RPMI7951 (cell line): ENCODE data around the gene BNC2. TPM values are rescaled to one million over a fixed set of nuclear protein-coding genes. Genes with fewer than 3 reads are reported as not detected.

Experiments used
- DNase-seq: peaks from one replicate; pipeline ENCODE4 v3.0.0-alpha.2; 2012; ENCODE audit warnings: low read depth
- total RNA-seq: library from RNA; depleted of rRNA; stranded (reverse); fragments of >200 nt; shearing (Covaris generic); gene quantifications from 2 replicates; pipeline ENCODE4 v1.2.3, GENCODE V29; 2014

BNC2 gene
- total RNA-seq, 1 experiment from 2014 or later, result 8.8 TPM

GRCh38 chr9:16718296-16718695 lies 152.2 kb downstream of the BNC2 start:
- DNase-seq, result no peak

- no peak for DNase-seq
Measured at GRCh38 chr9:16716601-16717000, 153.9 kb downstream of the BNC2 start.

GRCh38 chr9:16715404-16715803 lies 155.1 kb downstream of the BNC2 start:
- peak; percentile 50 for DNase-seq

GRCh38 chr9:16712787-16713186 lies 157.7 kb downstream of the BNC2 start:
- no peak for DNase-seq

DNA sequence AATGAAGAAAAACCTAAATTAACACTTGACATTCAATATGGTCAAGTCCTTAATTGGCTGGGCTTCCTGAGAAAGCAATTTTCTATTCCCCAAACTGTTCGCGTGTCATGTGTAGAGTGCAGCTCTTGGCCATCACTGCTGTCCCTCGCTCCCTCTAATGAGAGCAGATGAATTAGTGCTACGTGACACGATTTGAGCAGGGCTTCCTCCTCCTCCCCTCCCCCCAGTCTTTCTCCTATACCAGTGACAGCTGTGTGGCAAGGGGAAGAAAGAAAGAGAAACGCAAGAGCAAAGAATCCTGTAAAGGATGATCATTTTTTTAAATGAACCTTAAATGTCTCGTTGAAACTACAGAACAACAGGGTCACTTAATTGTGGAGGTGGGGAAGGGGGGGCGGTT lies 159.6 kb downstream of the BNC2 start:
- no peak for DNase-seq

DNA sequence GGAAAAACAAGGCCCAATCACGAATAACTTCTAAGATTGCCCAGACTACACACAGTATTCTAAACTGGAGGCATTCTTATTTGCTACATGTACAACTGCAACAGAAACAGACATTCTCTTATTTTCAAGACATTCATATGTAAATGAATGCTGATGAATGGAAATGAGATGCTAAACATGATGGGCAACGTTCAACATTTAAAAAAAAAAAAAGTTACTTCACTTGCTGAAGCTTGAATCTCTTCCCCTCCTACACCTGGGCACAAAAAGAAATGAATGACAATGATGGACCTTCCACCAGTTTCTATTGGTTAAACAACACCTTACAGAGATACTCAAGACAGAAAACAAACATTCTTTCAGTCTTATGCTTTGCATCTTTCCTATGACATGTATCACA lies 160.5 kb downstream of the BNC2 start:
- no peak for DNase-seq

DNA sequence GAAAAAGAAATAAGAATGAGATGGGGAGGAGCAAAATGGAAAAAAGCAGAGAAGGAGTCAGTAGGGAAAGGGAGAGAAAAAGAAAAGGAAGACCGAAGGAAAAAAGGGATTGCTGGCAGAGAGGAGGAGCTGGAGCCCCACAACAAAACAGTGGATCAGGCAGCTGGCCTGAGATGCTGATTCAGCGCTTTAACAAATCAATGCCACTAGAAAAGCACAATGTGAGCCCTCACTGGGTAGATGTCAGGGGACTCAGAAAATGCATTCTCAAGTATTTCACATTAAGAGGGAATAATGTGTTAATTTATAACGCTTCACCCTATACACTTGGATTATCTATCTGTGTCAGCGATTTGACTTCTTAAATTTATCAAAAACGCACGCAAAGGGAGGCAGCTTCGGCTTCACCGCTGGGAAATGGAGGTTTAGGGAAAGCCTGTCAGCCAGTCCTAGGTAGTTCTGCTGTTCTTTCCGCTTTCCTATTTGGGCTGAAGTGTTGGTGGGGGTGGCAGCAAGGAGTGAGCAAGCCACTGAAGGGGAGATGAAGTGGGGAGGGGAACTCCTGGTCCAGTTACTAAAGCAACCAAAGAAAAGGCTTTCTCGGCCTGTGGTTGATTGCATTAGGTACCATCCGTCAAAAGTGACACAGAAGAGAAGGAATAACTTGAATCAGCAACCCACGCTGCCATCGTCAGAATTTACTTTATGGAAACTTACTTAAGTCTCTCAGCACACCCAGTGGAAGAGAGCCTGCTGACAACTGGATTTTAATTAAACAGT lies 161.6 kb downstream of the BNC2 start:
- no peak for DNase-seq

GRCh38 chr9:16705111-16705604 lies 165.3 kb downstream of the BNC2 start:
- DNase-seq, result peak; percentile 94

- no peak for DNase-seq
Measured at GRCh38 chr9:16704116-16705110, 166.1 kb downstream of the BNC2 start.

GRCh38 chr9:16701347-16701746 lies 169.1 kb downstream of the BNC2 start:
- DNase-seq, result no peak

- DNase-seq, result no peak
Measured at GRCh38 chr9:16693616-16694015, 176.9 kb downstream of the BNC2 start.

DNA sequence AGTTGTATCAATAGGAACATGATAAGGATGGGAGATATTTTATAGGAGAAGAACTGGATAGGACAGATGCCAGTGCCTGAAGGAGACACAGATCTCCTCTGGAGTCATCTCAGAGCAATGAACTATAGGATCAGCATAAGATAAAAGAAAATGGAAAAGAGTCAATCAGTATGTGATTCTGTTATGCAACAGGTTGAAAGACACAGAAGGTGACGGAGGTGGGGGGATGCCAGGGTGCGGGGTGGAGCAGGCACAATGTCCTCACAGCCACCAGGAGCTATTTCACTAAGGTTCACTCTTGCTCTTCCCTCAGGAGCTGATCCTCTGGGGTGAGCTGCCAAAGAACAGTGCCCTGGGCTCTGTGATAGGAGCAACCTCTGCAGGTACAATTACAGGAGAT lies 179.8 kb downstream of the BNC2 start:
- no peak for DNase-seq

GRCh38 chr9:16690205-16690604 lies 180.3 kb downstream of the BNC2 start:
- no peak for DNase-seq

GRCh38 chr9:16689351-16689938 lies 181.0 kb downstream of the BNC2 start:
- peak; percentile 63 for DNase-seq

DNA sequence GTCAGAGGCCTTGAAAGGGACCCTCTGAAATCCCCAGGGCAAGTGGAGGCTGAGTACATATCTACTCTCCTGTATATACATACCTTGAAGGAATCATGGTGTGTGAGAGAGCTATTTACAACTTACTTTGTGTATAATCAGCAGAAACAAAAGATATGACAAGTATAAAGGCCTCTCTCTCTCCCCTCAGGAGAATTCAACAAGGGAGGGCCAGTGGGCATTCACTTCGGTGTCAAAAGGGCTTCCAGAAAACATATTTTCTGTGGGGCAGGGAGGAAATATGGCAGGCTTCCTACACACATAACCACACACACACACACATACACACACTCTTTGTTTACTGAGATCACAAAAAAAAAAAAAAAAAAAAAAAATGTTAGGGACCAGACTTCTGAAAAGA lies 181.7 kb downstream of the BNC2 start:
- DNase-seq, result no peak

GRCh38 chr9:16687678-16688369 lies 182.6 kb downstream of the BNC2 start:
- DNase-seq, result peak; percentile 57

DNA sequence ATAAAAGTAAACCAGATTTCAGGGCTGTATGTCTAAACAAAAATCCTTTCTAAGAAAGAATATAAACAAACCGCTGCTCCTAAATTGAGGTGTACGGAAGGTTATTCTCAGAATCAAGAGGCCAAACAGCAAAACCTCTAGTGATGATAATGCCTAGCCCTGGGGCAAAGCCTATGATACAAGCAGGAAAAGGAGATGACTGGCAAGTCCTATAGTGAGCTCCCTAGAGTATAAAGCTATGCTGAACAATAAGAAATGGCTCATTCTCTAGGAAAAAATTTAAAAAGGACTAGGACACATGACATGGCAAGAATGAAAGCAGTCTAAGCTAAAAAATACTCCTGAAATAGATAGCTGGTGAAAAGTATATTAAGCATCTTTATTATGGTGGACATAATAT lies 187.1 kb downstream of the BNC2 start:
- peak; percentile 19 for DNase-seq

DNA sequence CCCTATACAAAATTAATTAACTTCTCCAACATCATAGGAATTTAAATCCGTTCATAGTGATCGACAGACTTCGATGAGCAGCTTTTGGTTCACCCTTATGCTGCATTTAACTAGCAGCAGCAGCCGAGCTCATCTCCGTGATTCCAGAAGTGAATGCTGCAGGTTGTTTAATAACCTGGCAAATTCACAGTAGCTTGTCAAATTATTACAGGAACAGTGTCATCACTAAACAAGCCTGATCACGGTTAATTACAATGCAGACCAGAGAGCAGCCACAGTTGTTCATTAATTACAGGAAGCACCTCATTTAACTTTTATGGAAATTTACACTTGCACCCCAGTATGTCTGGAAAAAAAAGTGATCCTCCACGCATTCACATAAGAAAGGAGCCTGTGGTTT lies 188.2 kb downstream of the BNC2 start:
- no peak for DNase-seq

- DNase-seq, result no peak
Measured at GRCh38 chr9:16681652-16681987, 188.8 kb downstream of the BNC2 start.

DNA sequence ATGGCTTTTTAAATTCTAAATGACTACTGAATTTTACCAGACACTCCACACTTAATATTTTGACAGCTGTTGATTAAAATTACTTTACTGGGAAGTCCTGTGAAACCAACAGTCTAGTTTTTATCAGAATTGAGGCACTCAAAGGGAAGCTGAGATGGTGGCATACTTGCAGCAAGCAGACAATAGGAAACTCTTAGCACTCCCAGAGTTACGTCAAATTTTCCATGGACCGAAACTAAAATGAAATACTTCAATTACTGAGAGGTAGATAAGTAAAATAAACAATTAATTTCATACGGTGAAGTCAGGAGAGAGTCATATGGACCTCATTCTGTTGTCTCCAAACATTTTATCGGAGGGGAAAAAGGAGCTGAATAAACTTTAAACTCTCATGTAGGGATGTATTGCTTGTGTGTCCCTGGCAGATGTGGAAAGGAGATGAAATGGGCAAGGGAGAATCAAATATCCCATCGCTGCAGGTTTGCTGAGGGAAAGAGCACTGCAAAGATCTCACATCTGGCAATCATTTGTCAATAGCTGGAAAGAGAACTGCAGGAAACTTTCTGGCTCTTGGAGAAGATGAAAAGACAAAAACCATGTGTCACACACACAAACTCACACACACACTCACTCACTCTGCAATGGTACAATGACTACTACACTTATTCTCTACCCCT lies 189.4 kb downstream of the BNC2 start:
- peak; percentile 81 for DNase-seq

- no peak for DNase-seq
Measured at GRCh38 chr9:16680541-16680940, 189.9 kb downstream of the BNC2 start.
